CD8-positive, alpha-beta memory T cell (primary cell): ENCODE results near the gene QRICH1. TPM values are rescaled to one million over a fixed set of nuclear protein-coding genes. Genes with fewer than 3 reads are reported as not detected.

Experiments
- CTCF ChIA-PET: fragments of 350-600 bp; sonication (Branson Sonifier 250); formaldehyde crosslinking; loops from one replicate; lab custom pipeline; 2021; ENCODE audit warnings: antibody characterized with exemption; lab: Charles Lee
- POLR2A ChIA-PET: fragments of 350-600 bp; sonication (Branson Sonifier 250); formaldehyde crosslinking; loops from one replicate; lab custom pipeline; 2021; ENCODE audit warnings: antibody characterized with exemption; lab: Charles Lee
- DNase-seq, 5 donors: peaks; one replicate each; pipeline versions ENCODE4 v3.0.0 to v3.0.0-alpha.2; 2020 to 2022; ENCODE audit warnings: mixed read lengths in 1 of 5
- H3K27ac ChIP-seq: one replicate; pipeline ENCODE4 v1.7.0; 2013; ENCODE audit warnings: low read depth, mild to moderate bottlenecking, low read length, moderate library complexity
- H3K27me3 ChIP-seq: 2 replicates; pipeline ENCODE4 v1.7.0; 2013; ENCODE audit warnings: low read length, mild to moderate bottlenecking; ENCODE audit not compliant: insufficient read depth, poor library complexity, severe bottlenecking
- H3K36me3 ChIP-seq: 2 replicates; pipeline ENCODE4 v1.7.0; 2013; ENCODE audit warnings: mild to moderate bottlenecking, low read length, moderate library complexity; ENCODE audit not compliant: insufficient read depth
- H3K4me1 ChIP-seq: 2 replicates; pipeline ENCODE4 v1.7.0; 2013; ENCODE audit warnings: mild to moderate bottlenecking, low read length, moderate library complexity; ENCODE audit not compliant: insufficient read depth
- H3K4me3 ChIP-seq: 2 replicates; pipeline ENCODE4 v1.7.0; 2013; ENCODE audit warnings: mild to moderate bottlenecking, low read length
- H3K9me3 ChIP-seq: 2 replicates; pipeline ENCODE4 v1.7.0; 2013; ENCODE audit warnings: mild to moderate bottlenecking, low read length
- H3K27ac Mint-ChIP-seq, 8 donors: one replicate each; pipeline ENCODE4 v1.8.0; 2020 to 2021; ENCODE audit warnings: mixed read lengths in 8 of 8, mild to moderate bottlenecking in 6 of 8, inconsistent platforms in 3 of 8, moderate library complexity in 3 of 8
- H3K27me3 Mint-ChIP-seq, 2 donors: one replicate each; pipeline ENCODE4 v1.8.0; 2020 to 2021; ENCODE audit warnings: mixed read lengths in 2 of 2, mild to moderate bottlenecking in 1 of 2, moderate library complexity in 1 of 2
- H3K36me3 Mint-ChIP-seq, 3 donors: one replicate each; pipeline ENCODE4 v1.8.0; 2020 to 2021; ENCODE audit warnings: mixed read lengths in 3 of 3, inconsistent platforms in 1 of 3, mild to moderate bottlenecking in 1 of 3
- H3K4me1 Mint-ChIP-seq, 3 donors: one replicate each; pipeline ENCODE4 v1.8.0; 2020 to 2021; ENCODE audit warnings: mixed read lengths in 3 of 3, inconsistent platforms in 1 of 3, mild to moderate bottlenecking in 1 of 3
- H3K4me3 Mint-ChIP-seq, 7 donors: one replicate each; pipeline ENCODE4 v1.8.0; 2020 to 2021; ENCODE audit warnings: mixed read lengths in 7 of 7, mild to moderate bottlenecking in 6 of 7, moderate library complexity in 4 of 7, inconsistent platforms in 2 of 7
- H3K9me3 Mint-ChIP-seq, 5 donors: one replicate each; pipeline ENCODE4 v1.8.0; 2020 to 2022; ENCODE audit warnings: mixed read lengths in 5 of 5, mild to moderate bottlenecking in 3 of 5, moderate library complexity in 2 of 5, inconsistent platforms in 1 of 5
- polyA plus RNA-seq: library from polyadenylated mRNA; unstranded; fragments of 300-500 nt; fragmentation: Illumina TruSeq; gene quantifications from one replicate; pipeline ENCODE4 v1.2.3, GENCODE V29; 2021
- total RNA-seq, 2 experiments: library from RNA; stranded (reverse); gene quantifications; one replicate each; pipeline ENCODE4 v1.2.3, GENCODE V29; 2021

Gene QRICH1
- total and polyA plus RNA-seq, 3 experiments from 2014 or later, result 30.5 to 134 (median 122) TPM

GRCh38 chr3:48996640-48997039, 97.2 kb downstream of the QRICH1 start:
- ChIA-PET CTCF (interaction anchor here (0.9 to 2.7 kb wide), 2 partner anchors 9 to 10 kb away, joined by 3 to 9 read pairs; partner anchors contain the start of gene WDR6), POLR2A (interaction anchor here (0.9 to 2.3 kb wide), 2 partner anchors 11 to 25 kb away, joined by 4 to 7 read pairs; partner anchors contain the start of genes NDUFAF3 and WDR6)
- H3K4me1 Mint-ChIP-seq, result peaks cover 19 to 29% (median 27%) of the 10 kb centered on the region in 3 donors
- Histone ChIP-seq H3K27me3 (no peaks in the 10 kb centered on the region), H3K9me3 (no peaks in the 10 kb centered on the region), H3K27ac (no peak overlapping the region), H3K4me1 (peaks cover 6% of the 10 kb centered on the region), H3K36me3 (no peaks in the 10 kb centered on the region), H3K4me3 (no peak overlapping the region)
- DNase-seq, result no peak
- no peak overlapping the region for H3K27ac Mint-ChIP-seq
- no peaks in the 10 kb centered on the region for H3K9me3 Mint-ChIP-seq
- no peaks in the 10 kb centered on the region for H3K27me3 Mint-ChIP-seq
- H3K4me3 Mint-ChIP-seq, result no peak overlapping the region
- H3K36me3 Mint-ChIP-seq, result peaks cover 0 to 29% (median 2%) of the 10 kb centered on the region in 3 donors

GRCh38 chr3:48993834-48994233, 100.0 kb downstream of the QRICH1 start:
- POLR2A ChIA-PET, result no interaction called here

GRCh38 chr3:48991851-48992545, 101.9 kb downstream of the QRICH1 start:
- Mint-ChIP-seq H3K27me3 (no peaks in the 10 kb centered on the region), H3K9me3 (no peaks in the 10 kb centered on the region), H3K4me1 (peaks cover 35 to 57% (median 51%) of the 10 kb centered on the region in 3 donors), H3K4me3 (peak overlapping the region; percentile 90 to 99 (median 94)), H3K36me3 (peaks cover 0 to 35% (median 2%) of the 10 kb centered on the region in 3 donors), H3K27ac (peak overlapping the region; percentile 61 to 98 (median 88))
- DNase-seq, result no peak
- ChIA-PET POLR2A (interaction anchor here (0.5 to 3.4 kb wide), 4 partner anchors 11 to 91 kb away, joined by 4 to 36 read pairs (median 4); partner anchors contain the start of genes IMPDH2 and WDR6), CTCF (interaction anchor here (0.8 to 7.4 kb wide), 4 partner anchors 15 to 30 kb away, joined by 4 to 109 read pairs (median 8); partner anchors contain the start of genes NDUFAF3 and WDR6)
- Histone ChIP-seq H3K27me3 (no peaks in the 10 kb centered on the region), H3K36me3 (no peaks in the 10 kb centered on the region), H3K4me1 (peaks cover 22% of the 10 kb centered on the region), H3K27ac (no peak overlapping the region), H3K4me3 (peak overlapping the region; percentile 88), H3K9me3 (no peaks in the 10 kb centered on the region)

More at GRCh38 chr3:48993834-48994233, 100.0 kb downstream of the QRICH1 start:
- Mint-ChIP-seq H3K4me1 (peaks cover 33 to 48% (median 44%) of the 10 kb centered on the region in 3 donors), H3K4me3 (no peak overlapping the region), H3K9me3 (no peaks in the 10 kb centered on the region), H3K27me3 (no peaks in the 10 kb centered on the region), H3K27ac (peak overlapping the region in 3 of 8 donors; percentile 15 to 96 (median 84)), H3K36me3 (peaks cover 0 to 38% (median 2%) of the 10 kb centered on the region in 3 donors)
- CTCF ChIA-PET, result interaction anchor here (0.7 to 2.7 kb wide), 3 partner anchors 13 to 36 kb away, joined by 3 to 9 read pairs (median 4); partner anchors contain the start of genes NDUFAF3 and WDR6
- Histone ChIP-seq H3K9me3 (no peaks in the 10 kb centered on the region), H3K36me3 (no peaks in the 10 kb centered on the region), H3K4me3 (no peak overlapping the region), H3K27me3 (no peaks in the 10 kb centered on the region), H3K4me1 (peaks cover 22% of the 10 kb centered on the region), H3K27ac (no peak overlapping the region)
- no peak for DNase-seq

GRCh38 chr3:48990636-48991469, 103.0 kb downstream of the QRICH1 start:
- Mint-ChIP-seq H3K27me3 (no peaks in the 10 kb centered on the region), H3K36me3 (peaks cover 0 to 35% (median 2%) of the 10 kb centered on the region in 3 donors), H3K4me1 (peaks cover 35 to 57% (median 51%) of the 10 kb centered on the region in 3 donors), H3K4me3 (peak overlapping the region; percentile 90 to 99 (median 94)), H3K27ac (peak overlapping the region; percentile 88 to 98 (median 92)), H3K9me3 (no peaks in the 10 kb centered on the region)
- DNase-seq, result peak in 4 of 5 donors; percentile 14 to 29 (median 21)
- Histone ChIP-seq H3K4me1 (peaks cover 22% of the 10 kb centered on the region), H3K9me3 (no peaks in the 10 kb centered on the region), H3K36me3 (no peaks in the 10 kb centered on the region), H3K4me3 (peak overlapping the region; percentile 88), H3K27me3 (no peaks in the 10 kb centered on the region), H3K27ac (peak overlapping the region; percentile 75)
- ChIA-PET POLR2A (interaction anchor here (1.0 to 4.4 kb wide), 7 partner anchors 12 to 103 kb away, joined by 3 to 45 read pairs (median 5); partner anchors contain the start of genes IMPDH2, NDUFAF3, QRICH1 and WDR6), CTCF (interaction anchor here (0.8 to 7.4 kb wide), 7 partner anchors 16 to 39 kb away, joined by 3 to 109 read pairs (median 5); partner anchors contain the start of genes IMPDH2, NDUFAF3 and WDR6)

GRCh38 chr3:48989796-48990635, 103.9 kb downstream of the QRICH1 start, which contains the start of gene P4HTM:
P4HTM (plus strand) TSS chr3:48990241; CDS start chr3:48990257, 16 bp downstream.
- no peaks in the 10 kb centered on the region for H3K27me3 ChIP-seq
- ChIA-PET POLR2A (interaction anchor here (0.5 to 4.4 kb wide), 14 partner anchors 13 to 422 kb away, joined by 4 to 45 read pairs (median 6); partner anchors contain the start of genes DALRD3, IMPDH2, NDUFAF3 and QRICH1), CTCF (interaction anchor here (0.9 to 7.4 kb wide), 10 partner anchors 9 to 167 kb away, joined by 3 to 109 read pairs (median 8); partner anchors contain the start of genes DALRD3, IMPDH2, NDUFAF3 and QRICH1)
- peaks cover 22% of the 10 kb centered on the region for H3K4me1 ChIP-seq
- Mint-ChIP-seq H3K4me3 (peak within 1 kb of the TSS; percentile 92 to 99 (median 95)), H3K27me3 (no peaks in the 10 kb centered on the region), H3K27ac (peak within 1 kb of the TSS; percentile 89 to 99 (median 93)), H3K36me3 (peaks cover 0 to 38% (median 1%) of the 10 kb centered on the region in 3 donors), H3K4me1 (peaks cover 33 to 55% (median 49%) of the 10 kb centered on the region in 3 donors), H3K9me3 (no peaks in the 10 kb centered on the region)
- peak; percentile 57 to 85 (median 63) for DNase-seq
- peak within 1 kb of the TSS; percentile 75 for H3K27ac ChIP-seq
- no peaks in the 10 kb centered on the region for H3K9me3 ChIP-seq
- H3K36me3 ChIP-seq, result no peaks in the 10 kb centered on the region
- H3K4me3 ChIP-seq, result peak within 1 kb of the TSS; percentile 88

- POLR2A ChIA-PET, result interaction anchor here (0.5 to 4.4 kb wide), 15 partner anchors 15 to 500 kb away, joined by 3 to 45 read pairs (median 5); partner anchors contain the start of genes DALRD3, IMPDH2, NDUFAF3 and QRICH1
- peaks cover 22% of the 10 kb centered on the region for H3K4me1 ChIP-seq
- peaks cover 0 to 40% (median 2%) of the 10 kb centered on the region in 3 donors for H3K36me3 Mint-ChIP-seq
- H3K36me3 ChIP-seq, result no peaks in the 10 kb centered on the region
- H3K27me3 Mint-ChIP-seq, result no peaks in the 10 kb centered on the region
- peaks cover 32 to 48% (median 43%) of the 10 kb centered on the region in 3 donors for H3K4me1 Mint-ChIP-seq
- H3K27ac ChIP-seq, result peak overlapping the region; percentile 75
- peak overlapping the region; percentile 88 for H3K4me3 ChIP-seq
- H3K27me3 ChIP-seq, result no peaks in the 10 kb centered on the region
- no peaks in the 10 kb centered on the region for H3K9me3 Mint-ChIP-seq
- CTCF ChIA-PET, result interaction anchor here (0.7 to 7.4 kb wide), 12 partner anchors 10 to 168 kb away, joined by 3 to 109 read pairs (median 5); partner anchors contain the start of genes DALRD3, IMPDH2, NDUFAF3 and QRICH1
- H3K27ac Mint-ChIP-seq, result peak overlapping the region; percentile 84 to 99 (median 90)
- peak overlapping the region; percentile 91 to 96 (median 92) for H3K4me3 Mint-ChIP-seq
- DNase-seq, result no peak
- H3K9me3 ChIP-seq, result no peaks in the 10 kb centered on the region
Observed at GRCh38 chr3:48989126-48989795, 104.6 kb downstream of the QRICH1 start.
